Ascending aorta (tissue), 2 donors: ENCODE data around the gene RANBP10. TPM values are rescaled to one million over a fixed set of nuclear protein-coding genes. Genes with fewer than 3 reads are reported as not detected.

Source experiments
- DNase-seq, 2 donors: peaks; one replicate each; pipeline ENCODE4 v3.0.0-alpha.2; 2019; ENCODE audit warnings: low spot score in 2 of 2
- H3K27ac ChIP-seq, 2 donors: fragments of 200-600 bp; sonication (generic); one replicate each; pipeline ENCODE4 v1.5.1; 2016 to 2017; ENCODE audit warnings: mild to moderate bottlenecking in 1 of 2
- H3K27me3 ChIP-seq: fragments of 200-600 bp; sonication (generic); one replicate; pipeline ENCODE4 v1.5.1; 2017
- H3K36me3 ChIP-seq, 2 donors: fragments of 200-600 bp; sonication (generic); one replicate each; pipeline ENCODE4 v1.5.1; 2016
- H3K4me1 ChIP-seq, 2 donors: fragments of 200-600 bp; sonication (generic); one replicate each; pipeline ENCODE4 v1.5.1; 2016 to 2017; ENCODE audit warnings: mild to moderate bottlenecking in 1 of 2
- H3K4me3 ChIP-seq, 2 donors: fragments of 200-600 bp; sonication (generic); one replicate each; pipeline ENCODE4 v1.5.1; 2016 to 2017; ENCODE audit warnings: mild to moderate bottlenecking in 1 of 2
- H3K9me3 ChIP-seq, 2 donors: fragments of 200-600 bp; sonication (generic); one replicate each; pipeline ENCODE4 v1.5.1; 2016
- CTCF ChIP-seq, 3 experiments: fragments of 200-600 bp in 2 of 3; fragments of 450-650 bp in 1 of 3; sonication (generic) in 2 of 3; IDR thresholded peaks; one replicate each; pipeline ENCODE4 v1.5.1; 2016 to 2019; ENCODE audit warnings: antibody characterized with exemption in 3 of 3, mild to moderate bottlenecking in 1 of 3, moderate library complexity in 1 of 3
- intact Hi-C: fragments of 100-400 bp; cut with DNase I; formaldehyde crosslinking; loops from one replicate; pipeline ENCODE4 v1.15.1; 2023
- total RNA-seq: library from RNA; depleted of rRNA; stranded (reverse); fragments of >200 nt; gene quantifications from one replicate; pipeline ENCODE4 v1.1.0, GENCODE V29; 2016

Gene RANBP10
- total RNA-seq, 1 donor from 2014 or later: 50.0 TPM

- no peaks in the 10 kb centered on the region for H3K27me3 ChIP-seq
- H3K9me3 ChIP-seq: no peaks in the 10 kb centered on the region
- H3K27ac ChIP-seq: peak within 1 kb of the TSS; percentile 92 to 98
- peaks cover 42% of the 10 kb centered on the region in 2 donors for H3K4me1 ChIP-seq
- peak within 1 kb of the TSS; percentile 96 to 97 for H3K4me3 ChIP-seq
- DNase-seq: peak; percentile 79 to 97
- intact Hi-C loops: loop anchor here (1.0 to 10.0 kb wide), 6 partner anchors 16 to 1488 kb away; partner anchors contain the start of genes COG8, EDC4, FHOD1 and NIP7
- TF ChIP-seq CTCF (IDR thresholded peaks at IDR 0.05): no peak
- H3K36me3 ChIP-seq: no peaks in the 10 kb centered on the region
Measured at GRCh38 chr16:67846320-67847063, 40.1 kb upstream of the RANBP10 start, which contains the start of gene NUTF2. Gene NUTF2, plus strand, starts transcription at chr16:67846933. Its CDS starts 18,198 bp downstream, at chr16:67865131.

GRCh38 chr16:67846063-67846319, 39.6 kb upstream of the RANBP10 start:
- no peak for DNase-seq
- H3K27me3 ChIP-seq: no peaks in the 10 kb centered on the region
- TF ChIP-seq CTCF (IDR thresholded peaks at IDR 0.05): no peak
- H3K9me3 ChIP-seq: no peaks in the 10 kb centered on the region
- peak overlapping the region; percentile 96 to 97 for H3K4me3 ChIP-seq
- peak overlapping the region; percentile 92 to 98 for H3K27ac ChIP-seq
- H3K4me1 ChIP-seq: peaks cover 42 to 45% of the 10 kb centered on the region in 2 donors
- intact Hi-C loops: loop anchor here (2.0 to 10.0 kb wide), 5 partner anchors 17 to 1489 kb away; partner anchors contain the start of genes COG8, FHOD1, NIP7 and PDF
- no peaks in the 10 kb centered on the region for H3K36me3 ChIP-seq

GRCh38 chr16:67845291-67846062, 39.1 kb upstream of the RANBP10 start:
- Histone ChIP-seq H3K4me3 (peak overlapping the region; percentile 96 to 97), H3K4me1 (peaks cover 42 to 45% of the 10 kb centered on the region in 2 donors), H3K27me3 (no peaks in the 10 kb centered on the region), H3K9me3 (no peaks in the 10 kb centered on the region), H3K27ac (peak overlapping the region; percentile 92 to 98), H3K36me3 (no peaks in the 10 kb centered on the region)
- no peak for TF ChIP-seq CTCF (IDR thresholded peaks at IDR 0.05)
- intact Hi-C loops: loop anchor here (2.0 to 10.0 kb wide), 5 partner anchors 17 to 1489 kb away; partner anchors contain the start of genes COG8, FHOD1, NIP7 and PDF
- no peak for DNase-seq

- Histone ChIP-seq H3K4me1 (peaks cover 42 to 45% of the 10 kb centered on the region in 2 donors), H3K27ac (peak overlapping the region; percentile 92 to 98), H3K27me3 (no peaks in the 10 kb centered on the region), H3K9me3 (no peaks in the 10 kb centered on the region), H3K4me3 (peak overlapping the region in 1 of 2 donors; percentile 96), H3K36me3 (no peaks in the 10 kb centered on the region)
- intact Hi-C loops: loop anchor here (10.0 kb wide), 2 partner anchors 600 to 1490 kb away; partner anchors contain the start of genes COG8, FHOD1, NIP7 and PDF
- TF ChIP-seq CTCF (IDR thresholded peaks at IDR 0.05): peak in 1 of 3 experiments; percentile 23
- DNase-seq: no peak
Measured at GRCh38 chr16:67844497-67844896, 38.1 kb upstream of the RANBP10 start.

- Histone ChIP-seq H3K4me1 (peaks cover 38 to 39% of the 10 kb centered on the region in 2 donors), H3K4me3 (peak overlapping the region; percentile 86 to 96)
- TF ChIP-seq CTCF (IDR thresholded peaks at IDR 0.05): no peak
Measured at GRCh38 chr16:67843343-67843765, 37.0 kb upstream of the RANBP10 start.

More at GRCh38 chr16:67843343-67843765, 37.0 kb upstream of the RANBP10 start:
- intact Hi-C loops: loop anchor here (2.0 to 10.0 kb wide), 3 partner anchors 91 to 1491 kb away; partner anchors contain the start of genes COG8, FHOD1, NIP7 and PDF
- DNase-seq: no peak
- Histone ChIP-seq H3K9me3 (no peaks in the 10 kb centered on the region), H3K27me3 (no peaks in the 10 kb centered on the region), H3K36me3 (no peaks in the 10 kb centered on the region), H3K27ac (peak overlapping the region; percentile 98 to 100)
